SK-N-MC (cell line): ENCODE measurements around the gene MRPL24.
A peak's percentile ranks its signal among the peaks of the same experiment; 100 is the strongest.

Experiments used
- DNase-seq: peaks from one replicate; pipeline ENCODE4 v3.0.0-alpha.2; 2011; ENCODE audit warnings: low read depth, low spot score
- H3K27ac ChIP-seq: fragments of 200-600 bp; sonication (generic); 2 replicates; pipeline ENCODE4 v1.5.1; 2016; ENCODE audit warnings: mixed run types
- H3K36me3 ChIP-seq: fragments of 200-600 bp; sonication (generic); 2 replicates; pipeline ENCODE4 v1.6.1; 2017; ENCODE audit warnings: antibody characterized with exemption, low read length, mixed read lengths; ENCODE audit not compliant: insufficient read depth
- H3K4me3 ChIP-seq: fragments of 200-600 bp; sonication (generic); 2 replicates; pipeline ENCODE4 v1.5.1; 2016
- H3K9ac ChIP-seq: fragments of 200-600 bp; sonication (generic); 2 replicates; pipeline ENCODE4 v1.8.0; 2017; ENCODE audit warnings: mixed run types, mixed read lengths; ENCODE audit not compliant: insufficient read length
- H3K9me3 ChIP-seq: fragments of 200-600 bp; sonication (generic); 2 replicates; pipeline ENCODE4 v1.6.1; 2017; ENCODE audit warnings: low read depth, mild to moderate bottlenecking, antibody characterized with exemption, low read length, moderate library complexity, mixed read lengths
- EZH2 ChIP-seq: fragments of 200-600 bp; sonication (generic); IDR thresholded peaks from one replicate; pipeline ENCODE4 v1.6.1; 2017; ENCODE audit warnings: antibody characterized with exemption
- FOXP2 ChIP-seq: optimal IDR thresholded peaks from 2 replicates; pipeline ENCODE3; 2011; ENCODE audit warnings: mild to moderate bottlenecking, moderate library complexity; ENCODE audit not compliant: insufficient read depth; ENCODE audit errors: extremely low read length, control extremely low read depth
- POLR2AphosphoS5 ChIP-seq: IDR thresholded peaks from 2 replicates; pipeline ENCODE4 v1.6.1; 2012; ENCODE audit warnings: mild to moderate bottlenecking, low read depth, low read length, borderline replicate concordance

Gene MRPL24

DNA sequence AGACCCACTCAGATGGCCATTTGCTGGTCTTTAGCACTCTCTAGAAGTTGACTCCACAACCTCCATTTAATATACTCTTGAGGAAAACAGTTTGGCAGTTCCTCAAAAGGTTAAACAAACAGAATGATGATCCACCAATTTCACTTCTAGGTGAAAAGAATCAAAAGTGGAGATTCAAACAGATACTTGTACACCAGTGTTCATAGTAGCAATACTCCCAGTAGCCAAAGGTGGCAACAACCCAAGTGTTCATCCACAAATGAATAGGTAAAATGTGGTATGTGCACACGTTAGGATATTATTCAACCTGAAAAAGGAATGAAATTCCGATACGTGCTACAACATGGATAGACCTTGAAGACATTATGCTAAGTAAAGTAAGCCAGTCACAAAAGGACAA is 32.7 kb upstream of the MRPL24 start:
- TF ChIP-seq POLR2AphosphoS5 (no peak), EZH2 (no peak), FOXP2 (no peak)
- Histone ChIP-seq H3K9ac (no peak overlapping the region), H3K36me3 (peaks cover 37% of the 10 kb centered on the region), H3K9me3 (no peaks in the 10 kb centered on the region), H3K4me3 (no peak overlapping the region), H3K27ac (peak overlapping the region; percentile 19; the same call in 1 of the 2 replicates)
- no peak for DNase-seq

DNA sequence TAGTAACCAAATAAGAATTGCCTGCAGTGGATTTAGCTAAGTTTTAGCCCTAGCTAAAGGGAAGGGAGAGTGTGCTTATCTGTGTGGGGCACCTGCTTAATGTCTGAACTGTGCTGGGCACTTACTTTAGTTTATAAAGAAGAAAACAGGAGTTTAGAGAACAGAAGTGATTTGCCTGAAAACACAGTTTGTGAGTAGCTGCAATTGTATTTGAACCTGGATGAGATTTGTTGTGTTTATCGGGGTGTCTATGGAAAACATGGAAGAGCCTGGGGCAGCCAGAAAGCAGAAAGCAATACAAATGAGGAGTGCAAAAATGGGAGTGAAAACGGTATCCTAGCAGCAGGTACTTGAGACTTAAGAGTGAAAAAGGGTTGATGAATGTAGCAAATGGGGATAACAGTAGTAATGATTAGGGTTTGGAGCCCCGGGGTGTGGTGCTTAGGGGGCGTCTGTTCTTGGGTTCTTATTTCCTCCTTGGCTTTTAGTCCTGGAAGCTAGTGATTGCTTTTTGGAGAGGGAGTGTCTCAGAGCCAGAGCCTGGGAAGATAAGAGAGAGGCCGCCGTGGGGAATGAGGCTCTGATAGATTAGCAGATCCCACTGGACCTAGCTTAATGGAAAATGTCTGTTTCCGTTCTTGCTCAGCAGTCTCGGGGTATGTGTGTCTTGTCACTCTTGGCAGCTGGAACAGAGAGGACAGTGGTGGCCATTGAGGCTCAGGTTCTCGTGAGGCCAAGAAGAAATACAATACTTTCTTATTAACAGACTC is 32.0 kb upstream of the MRPL24 start:
- H3K9ac ChIP-seq = peak overlapping the region; percentile 52

DNA sequence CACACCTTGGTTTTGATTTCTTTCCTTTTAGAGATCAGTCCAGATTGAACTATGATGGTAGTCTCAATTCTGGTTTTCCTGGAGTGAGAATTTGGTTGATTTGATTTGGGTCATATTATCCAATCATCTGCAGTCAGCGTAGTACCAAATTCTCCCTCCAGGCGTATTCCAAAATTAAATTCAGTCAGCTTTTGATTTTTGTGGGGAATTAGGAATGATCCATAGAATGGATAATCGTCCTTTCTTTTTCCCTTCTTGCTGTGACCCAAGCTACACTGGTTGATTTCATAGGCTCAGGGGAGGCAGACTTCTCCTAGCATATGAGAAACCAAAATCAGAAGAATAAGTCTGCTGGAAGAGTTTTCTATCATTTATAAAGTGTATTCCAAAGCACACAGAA is 31.3 kb upstream of the MRPL24 start:
- no peak for DNase-seq
- no peaks in the 10 kb centered on the region for H3K9me3 ChIP-seq
- no peak overlapping the region for H3K4me3 ChIP-seq
- TF ChIP-seq EZH2 (no peak), FOXP2 (no peak), POLR2AphosphoS5 (no peak)
- H3K9ac ChIP-seq = peak overlapping the region; percentile 52
- peaks cover 37% of the 10 kb centered on the region for H3K36me3 ChIP-seq
- peak overlapping the region; percentile 52; the same call in 1 of the 2 replicates for H3K27ac ChIP-seq

More for the DNA sequence above, 32.0 kb upstream of the MRPL24 start:
- H3K27ac ChIP-seq = peak overlapping the region; percentile 52; the same call in 1 of the 2 replicates
- H3K36me3 ChIP-seq = peaks cover 37% of the 10 kb centered on the region
- H3K4me3 ChIP-seq = no peak overlapping the region
- TF ChIP-seq EZH2 (no peak), POLR2AphosphoS5 (no peak), FOXP2 (no peak)
- DNase-seq = no peak
- no peaks in the 10 kb centered on the region for H3K9me3 ChIP-seq

DNA sequence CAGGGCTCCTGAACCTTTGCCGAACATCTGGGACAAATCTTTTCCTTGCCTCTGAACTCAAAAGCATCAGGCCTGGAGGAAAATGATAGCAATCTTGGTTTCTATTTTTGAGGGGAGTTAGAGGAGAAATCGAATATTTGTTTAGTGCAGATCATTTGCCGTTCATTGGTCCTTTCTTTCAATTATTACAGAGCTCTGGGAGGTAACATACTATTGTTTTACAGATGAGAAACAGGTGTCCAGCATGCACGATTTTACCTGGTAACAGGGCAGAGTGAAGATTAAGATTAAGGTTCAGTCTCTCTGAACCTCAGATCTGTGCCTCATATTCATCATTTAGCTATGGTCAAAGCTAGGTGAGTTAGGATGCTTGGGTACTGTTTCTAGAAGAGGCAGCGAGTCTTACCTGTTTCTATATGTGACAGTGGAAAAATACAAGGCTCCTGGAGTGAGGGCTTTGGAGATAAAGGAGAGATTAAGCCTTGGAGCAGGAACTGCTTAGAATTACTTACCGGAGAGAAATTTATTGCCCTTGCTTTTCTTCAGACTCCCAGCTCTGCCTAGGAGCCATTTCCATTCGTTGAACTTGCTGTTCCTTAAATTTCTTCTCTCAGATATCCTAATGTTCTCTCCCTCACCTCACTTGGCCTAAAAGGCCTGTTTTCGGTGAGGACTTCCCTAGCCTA is 27.9 kb upstream of the MRPL24 start:
- TF ChIP-seq FOXP2 (no peak), POLR2AphosphoS5 (no peak), EZH2 (no peak)
- peaks cover 36% of the 10 kb centered on the region for H3K36me3 ChIP-seq
- H3K9me3 ChIP-seq = no peaks in the 10 kb centered on the region
- no peak for DNase-seq
- no peak overlapping the region for H3K27ac ChIP-seq
- H3K9ac ChIP-seq = peak overlapping the region; percentile 98
- peak overlapping the region; percentile 84 for H3K4me3 ChIP-seq

DNA sequence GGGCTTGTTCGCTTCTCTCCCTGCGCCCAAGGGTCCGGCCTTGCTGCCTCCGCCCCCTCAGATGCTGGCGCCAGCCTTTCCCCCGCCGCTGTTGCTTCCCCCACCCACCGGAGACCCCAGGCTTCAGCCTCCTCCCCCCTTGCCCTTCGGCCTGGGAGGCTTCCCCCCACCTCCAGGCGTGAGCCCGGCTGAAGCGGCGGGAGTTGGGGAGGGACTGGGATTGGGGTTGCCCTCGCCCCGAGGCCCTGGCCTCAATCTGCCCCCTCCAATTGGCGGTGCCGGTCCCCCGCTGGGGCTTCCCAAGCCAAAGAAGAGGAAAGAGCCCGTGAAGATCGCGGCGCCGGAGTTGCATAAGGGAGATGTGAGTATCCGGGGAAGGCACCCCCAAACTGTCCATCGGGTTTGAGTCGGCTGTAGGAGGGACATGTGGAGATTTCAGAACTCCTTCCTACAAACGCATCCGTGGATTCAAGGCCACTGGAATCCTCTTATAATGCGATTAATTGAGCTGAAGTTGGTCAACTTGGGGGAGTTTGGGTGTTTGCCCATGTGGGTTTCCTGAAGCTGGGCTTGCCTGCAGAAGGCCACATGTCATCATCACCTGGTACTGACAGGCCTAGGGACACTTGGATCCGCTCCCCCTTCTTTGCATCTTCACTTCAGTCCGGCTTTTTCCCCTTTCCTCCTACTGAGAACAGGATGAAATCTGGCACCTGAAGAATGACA is 27.2 kb upstream of the MRPL24 start:
- Histone ChIP-seq H3K4me3 (peak overlapping the region; percentile 84), H3K27ac (peak overlapping the region; percentile 86), H3K9me3 (no peaks in the 10 kb centered on the region), H3K36me3 (peaks cover 28% of the 10 kb centered on the region), H3K9ac (peak overlapping the region; percentile 98)
- TF ChIP-seq POLR2AphosphoS5 (no peak), FOXP2 (no peak), EZH2 (no peak)
- no peak for DNase-seq

DNA sequence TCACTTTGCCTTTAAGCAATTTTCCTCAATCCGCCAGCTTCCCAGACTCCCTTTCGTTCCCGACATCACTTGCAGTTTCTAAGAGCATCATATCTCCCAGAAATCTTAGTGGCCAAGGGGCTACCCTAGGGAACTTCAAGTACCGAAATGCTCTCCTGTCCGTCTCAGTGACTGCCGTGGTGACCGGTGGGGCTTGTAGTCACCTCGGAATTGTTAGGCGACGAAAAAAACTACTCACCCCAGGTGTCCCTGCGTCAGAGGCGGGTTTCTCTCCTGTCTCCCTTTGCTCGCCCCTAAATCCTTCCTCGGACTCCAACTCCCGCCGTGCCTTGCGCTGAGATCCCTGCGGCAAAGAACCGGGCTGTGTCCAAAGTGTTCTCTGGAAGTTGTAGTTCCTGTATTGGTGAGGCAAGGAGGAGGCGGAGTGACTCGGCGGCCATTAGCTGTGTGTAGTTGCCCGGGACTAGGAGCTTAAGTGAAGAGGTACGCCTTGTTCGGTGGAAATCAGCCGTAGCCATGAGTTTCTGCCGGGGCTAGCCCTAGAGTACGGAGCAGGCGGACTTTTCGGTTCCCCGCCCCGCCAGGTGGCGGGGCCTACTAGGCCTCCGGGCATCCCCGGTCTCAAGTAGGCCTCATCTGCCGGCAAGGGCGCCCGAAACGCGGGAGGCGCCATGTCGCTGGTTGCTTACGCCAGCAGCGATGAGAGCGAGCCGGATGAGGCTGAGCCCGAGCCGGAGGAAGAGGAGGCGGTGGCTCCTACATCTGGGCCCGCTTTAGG is 26.4 kb upstream of the MRPL24 start, which contains the start of gene PRCC:
PRCC (plus strand) TSS at position 435 of the 778 bp plus-strand sequence; CDS start at position 672, 237 bp downstream.
- Histone ChIP-seq H3K9ac (peak within 1 kb of the TSS; percentile 98), H3K36me3 (peaks cover 21% of the 10 kb centered on the region), H3K4me3 (peak within 1 kb of the TSS; percentile 84), H3K9me3 (no peaks in the 10 kb centered on the region), H3K27ac (peak within 1 kb of the TSS; percentile 86)
- TF ChIP-seq EZH2 = no peak
- TF ChIP-seq POLR2AphosphoS5 = peak; percentile 63
- peak; percentile 69 for TF ChIP-seq FOXP2
- DNase-seq = peak; percentile 100

DNA sequence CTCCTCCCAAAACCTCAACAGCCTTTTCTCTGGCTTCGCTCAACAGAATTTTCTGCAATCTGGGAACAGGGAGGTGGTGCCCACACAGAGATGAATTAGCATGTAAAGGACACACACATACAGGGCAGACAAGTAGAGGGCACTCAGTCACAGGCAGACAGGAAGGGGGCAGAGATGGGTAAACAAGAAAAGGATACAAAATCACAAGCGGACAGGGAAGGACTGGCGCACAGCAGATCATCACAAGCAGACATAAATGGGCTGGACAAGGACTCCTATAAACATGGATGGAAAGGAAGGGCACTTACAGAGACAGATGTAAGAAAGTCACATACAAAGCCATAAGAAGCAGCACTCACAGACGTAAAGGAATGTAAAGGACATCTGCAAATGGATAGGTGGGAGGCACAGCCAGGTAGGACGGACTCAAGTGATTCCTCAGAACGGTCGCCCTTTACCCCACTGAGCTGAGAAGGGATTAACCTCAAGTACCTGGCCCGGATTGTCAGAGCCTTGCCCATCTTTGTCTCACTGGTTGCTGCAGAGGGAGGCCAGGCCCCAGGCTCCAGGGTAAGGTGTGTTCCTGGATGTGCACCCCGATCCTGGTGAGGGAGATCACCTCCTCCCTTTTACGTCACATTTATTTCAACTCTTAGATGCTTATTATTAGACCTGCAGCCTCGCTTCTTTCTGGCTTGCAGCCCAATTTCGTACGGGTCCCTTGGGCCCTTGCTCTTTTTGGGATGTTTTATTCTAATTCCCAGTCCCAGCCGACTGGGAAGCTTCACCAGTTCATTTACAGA is 25.6 kb upstream of the MRPL24 start:
- TF ChIP-seq POLR2AphosphoS5 = no peak
- no peak for TF ChIP-seq FOXP2
- no peak for TF ChIP-seq EZH2
- no peak for DNase-seq
- Histone ChIP-seq H3K4me3 (peak overlapping the region; percentile 84), H3K9me3 (no peaks in the 10 kb centered on the region), H3K36me3 (peaks cover 18% of the 10 kb centered on the region), H3K27ac (peak overlapping the region; percentile 86), H3K9ac (peak overlapping the region; percentile 98)
